Activated CD4-positive, alpha-beta T cell treated with anti-CD3 and anti-CD28 coated beads, Interleukin-2, amount 50 U/mL, for 24 hours (primary cell): ENCODE results near the gene TENT5C.
A peak's percentile ranks its signal among the peaks of the same experiment; 100 is the strongest.

ENCODE experiments used
- DNase-seq, 2 donors: peaks; one replicate each; pipeline ENCODE4 v3.0.0-alpha.2; 2020; ENCODE audit warnings: low read depth in 1 of 2, low spot score in 1 of 2

The TENT5C gene

DNA sequence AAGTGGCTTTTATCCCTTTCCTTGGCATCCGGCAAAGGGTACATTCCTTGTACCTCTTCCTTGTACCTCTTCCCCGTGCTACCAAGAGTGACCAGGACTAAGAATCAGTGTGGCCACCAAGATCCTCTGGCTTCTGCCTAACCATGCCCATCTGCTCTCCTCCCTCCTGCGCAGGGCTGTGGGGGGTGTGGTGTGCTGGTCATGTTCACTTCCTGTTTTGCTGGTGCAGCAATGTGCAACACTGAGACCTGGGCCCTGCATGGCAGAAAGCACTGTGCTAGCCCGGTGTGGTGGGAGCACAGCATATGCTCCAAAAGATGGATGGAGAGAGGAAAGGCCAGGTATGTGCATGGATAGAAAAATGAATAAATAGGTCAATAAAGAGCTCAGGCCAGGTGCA lies 33.3 kb upstream of the TENT5C start:
- DNase-seq: peak in 1 of 2 donors; percentile 8

DNA sequence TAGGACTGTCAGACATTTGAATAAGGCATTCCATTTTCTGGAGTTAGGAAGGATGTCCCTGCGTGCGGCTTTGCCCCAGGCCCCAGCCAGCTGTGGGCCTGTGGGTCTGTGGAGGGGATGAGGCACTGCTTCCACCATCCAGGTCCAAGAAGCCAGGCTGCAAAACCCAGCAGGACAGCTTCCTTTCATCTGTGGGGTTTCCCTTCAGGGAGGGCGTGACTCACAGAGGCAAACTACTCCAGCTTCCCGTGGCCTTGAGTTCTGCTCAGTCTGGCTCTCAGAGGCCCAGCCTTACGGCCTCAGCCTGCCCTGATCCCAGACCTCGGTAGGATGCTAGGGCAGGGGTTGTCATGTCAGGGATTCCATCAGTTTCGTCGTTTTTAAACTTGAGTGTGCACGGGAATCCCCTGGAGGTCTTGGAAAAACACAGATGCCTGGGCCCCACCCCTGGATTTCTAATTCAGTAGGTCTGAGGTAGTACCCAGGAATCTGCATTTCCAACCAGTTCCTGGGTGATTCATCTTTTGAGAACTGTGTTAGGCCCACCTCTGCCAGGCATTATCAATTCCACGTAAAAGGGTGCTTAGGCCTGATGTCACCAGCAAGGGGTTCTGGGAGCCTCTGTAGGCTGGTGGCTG lies 32.3 kb upstream of the TENT5C start:
- no peak for DNase-seq

DNA sequence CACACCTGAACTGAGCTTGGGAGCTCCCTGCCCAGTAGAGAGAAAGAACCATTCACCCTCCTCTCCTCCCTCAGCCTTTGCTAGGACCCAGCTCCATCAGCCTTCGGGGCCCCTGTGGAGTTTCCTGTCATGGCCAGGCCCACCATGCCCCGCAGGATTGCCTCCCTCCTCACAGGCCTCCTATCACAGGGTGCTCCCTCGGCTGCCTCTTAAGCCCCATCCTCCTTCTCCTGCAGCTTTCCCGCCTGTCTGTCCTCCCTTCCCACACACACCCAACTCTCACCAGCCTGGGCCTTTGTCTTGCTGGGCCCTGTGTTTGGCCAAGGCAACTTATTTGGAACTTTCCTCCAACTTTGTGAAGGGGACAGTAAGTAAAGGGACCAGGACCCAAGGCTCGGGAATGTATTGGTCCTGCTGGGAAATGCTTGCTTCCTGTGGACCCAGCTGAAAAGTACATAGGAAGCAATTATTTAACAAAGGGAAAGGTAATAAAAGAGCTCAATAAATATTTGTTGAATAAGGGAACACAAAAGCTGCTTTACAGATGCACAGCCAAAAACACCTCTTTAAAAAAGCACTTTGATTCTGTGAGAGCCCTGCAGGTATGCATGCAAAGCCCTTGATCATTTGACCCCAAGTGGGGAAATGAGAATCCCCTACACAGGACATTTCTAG lies 31.6 kb upstream of the TENT5C start:
- DNase-seq: no peak

DNA sequence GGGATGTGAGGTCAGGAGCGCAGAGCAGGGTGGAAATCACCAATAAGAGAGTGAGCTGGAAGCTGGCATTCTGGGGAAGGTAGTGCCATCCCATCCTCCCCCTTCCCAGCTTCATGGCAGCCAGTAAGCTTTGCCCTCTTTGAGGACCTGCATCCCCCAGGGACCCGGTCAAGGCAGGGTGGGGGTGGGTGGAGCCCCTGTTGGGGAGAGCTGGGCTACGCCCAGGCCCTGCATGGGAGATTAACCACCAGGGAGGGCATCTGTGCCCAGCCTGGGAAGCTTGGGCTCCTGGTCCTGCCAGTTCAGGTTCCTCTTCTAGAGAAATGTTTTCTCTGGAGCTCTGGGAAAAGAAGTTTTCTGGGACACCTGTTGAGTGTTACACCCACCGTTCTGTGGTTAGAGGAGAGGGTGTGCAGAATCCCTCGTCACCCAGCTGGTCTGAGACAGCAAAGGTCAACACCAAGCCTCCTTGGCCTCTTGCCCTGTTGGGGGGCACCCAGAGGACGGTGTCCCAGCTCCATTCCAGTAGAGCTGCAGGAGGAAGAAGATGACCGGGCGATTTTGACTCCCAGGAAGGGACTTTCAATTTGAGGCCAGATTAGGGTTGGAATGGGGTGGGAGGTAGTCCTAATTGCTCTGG lies 30.1 kb upstream of the TENT5C start:
- DNase-seq: no peak

DNA sequence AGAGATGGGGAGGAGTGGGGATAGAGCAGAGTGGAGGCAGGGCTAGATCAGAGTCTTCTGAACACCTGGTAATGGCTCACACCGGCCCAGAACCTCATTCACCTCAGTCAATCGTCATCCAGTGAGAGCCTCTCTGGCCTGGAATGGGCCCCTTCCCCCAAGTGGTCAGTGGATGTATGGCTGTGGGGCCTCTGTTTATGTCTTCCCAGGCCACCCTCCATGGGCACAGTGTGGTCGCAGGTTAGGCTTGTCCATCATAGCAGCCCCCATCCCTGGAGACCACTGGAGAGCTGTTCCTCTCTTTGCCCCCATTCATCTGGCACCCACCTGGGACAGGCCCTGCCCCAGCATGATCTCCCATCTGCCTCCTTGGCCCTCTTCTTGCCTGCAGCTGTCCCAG lies 29.6 kb upstream of the TENT5C start:
- DNase-seq: no peak

DNA sequence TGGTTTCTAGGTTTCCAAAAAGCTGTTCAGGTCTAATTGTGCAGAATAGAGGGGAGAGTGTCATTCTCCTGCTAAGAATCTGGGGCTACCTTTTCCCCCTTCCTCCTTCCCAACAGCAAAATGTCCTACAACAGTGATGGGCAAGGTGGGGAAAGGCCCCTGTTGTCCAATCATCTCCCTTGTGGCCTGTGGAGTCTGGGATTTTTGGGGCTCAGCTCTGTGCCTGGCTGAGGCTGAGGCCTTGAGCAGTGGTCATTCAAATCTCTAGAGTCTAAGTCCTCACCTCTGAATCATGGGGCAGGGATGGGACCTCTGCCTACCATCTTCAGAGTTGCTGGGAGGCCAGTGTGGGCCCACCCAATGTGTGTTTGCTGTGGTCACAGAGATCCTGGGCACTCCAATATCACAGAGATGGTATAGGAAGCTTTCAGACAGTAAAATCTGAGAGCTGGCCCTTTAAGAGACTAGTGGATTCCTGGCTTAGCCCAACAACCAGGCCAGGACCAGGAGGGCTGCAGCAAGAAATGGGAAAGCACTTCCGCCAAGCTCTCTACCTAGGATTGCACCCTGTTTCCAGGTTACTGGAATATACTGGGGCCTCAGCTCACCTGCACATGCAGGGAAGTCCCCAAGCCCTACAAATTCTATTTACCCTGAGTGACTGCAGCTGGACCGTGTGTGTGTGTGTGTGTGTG lies 28.5 kb upstream of the TENT5C start:
- no peak for DNase-seq

DNA sequence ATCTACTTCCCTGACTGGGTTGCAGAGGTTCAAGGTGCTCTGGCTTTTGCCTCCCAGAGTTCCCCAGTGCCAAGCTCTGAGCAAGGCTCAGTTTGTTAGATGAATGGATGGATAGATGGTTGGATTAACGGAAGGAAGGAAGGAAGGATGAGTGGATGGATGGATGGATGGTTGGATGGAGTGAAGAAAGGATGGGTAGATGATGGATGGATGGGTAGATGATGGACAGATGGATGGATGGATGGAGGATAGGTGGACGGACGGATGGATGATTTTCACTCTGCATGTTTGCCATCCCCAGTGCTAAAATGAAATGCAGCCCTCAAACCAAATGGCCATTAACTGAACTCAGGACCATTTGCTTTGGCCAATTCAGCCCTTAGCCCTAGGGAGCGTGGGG lies 27.4 kb upstream of the TENT5C start:
- no peak for DNase-seq

DNA sequence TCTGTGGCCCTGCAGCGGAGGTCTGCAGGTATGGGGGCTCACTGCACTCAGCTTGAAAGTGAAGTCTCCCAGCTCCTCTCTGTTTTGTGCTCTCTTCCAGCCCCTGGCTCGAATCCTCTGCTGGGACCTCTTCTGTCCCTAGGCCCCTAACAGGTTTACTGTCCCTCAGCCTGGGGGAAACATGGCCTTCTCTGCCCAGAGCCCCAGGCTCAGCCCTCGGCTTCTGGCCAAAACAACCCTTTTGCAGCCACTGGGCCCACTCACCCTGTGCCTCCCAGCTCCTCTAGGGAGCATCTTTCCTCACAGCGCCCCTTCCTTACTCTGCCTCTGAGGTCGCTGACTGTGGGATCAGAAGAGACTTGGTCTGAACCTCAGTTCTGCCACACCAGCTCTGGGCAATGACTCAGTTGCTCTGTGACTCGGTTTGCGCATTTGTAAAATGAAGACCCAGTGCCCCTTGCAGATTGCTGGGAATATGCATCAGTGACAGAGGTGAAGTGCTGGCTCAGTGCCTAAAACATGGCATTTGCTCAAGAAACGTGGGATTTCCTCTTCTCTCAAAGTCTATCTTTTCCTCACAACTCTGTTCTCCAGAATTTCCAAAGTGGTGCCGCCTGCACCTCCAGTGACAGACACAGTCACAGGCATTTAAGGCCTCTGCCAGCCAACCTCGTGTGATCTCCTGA lies 26.5 kb upstream of the TENT5C start:
- no peak for DNase-seq

DNA sequence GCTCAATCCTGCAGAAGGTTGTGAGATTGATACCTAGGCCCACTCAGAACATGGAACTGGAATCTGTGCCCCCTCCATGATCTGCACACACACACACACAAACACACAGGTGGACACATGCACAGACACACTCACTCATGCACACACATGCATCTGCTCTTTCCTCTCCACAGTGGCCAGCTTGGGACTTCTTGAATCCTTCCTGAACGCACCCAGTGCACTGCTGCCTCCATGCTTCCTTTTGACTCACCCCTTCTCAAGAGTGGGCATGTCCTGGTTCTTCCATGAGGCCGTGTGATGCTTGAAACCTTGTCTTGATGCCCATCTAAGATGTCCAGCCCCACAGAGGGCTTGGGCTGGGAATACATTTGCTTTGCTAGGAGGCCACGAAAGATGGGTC lies 25.4 kb upstream of the TENT5C start:
- DNase-seq: no peak

DNA sequence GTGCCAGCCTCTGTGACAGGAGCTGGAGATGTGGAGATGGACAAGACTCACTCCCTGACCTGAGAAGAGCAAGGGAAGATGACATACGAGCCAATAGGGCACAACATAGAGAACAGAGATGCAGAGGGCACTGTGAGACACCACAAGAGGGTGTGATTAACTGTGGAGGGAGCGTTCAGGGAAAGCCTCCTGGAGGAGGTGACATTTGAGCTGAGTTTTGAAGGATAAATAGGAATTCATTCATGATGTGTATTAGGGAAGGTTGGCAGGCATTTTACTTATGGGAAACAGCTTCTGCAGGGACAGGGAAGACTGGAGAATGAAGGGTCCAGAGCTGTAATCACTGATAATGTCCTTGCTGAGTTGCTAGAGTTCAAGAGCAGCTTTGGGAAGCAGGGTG lies 25.0 kb upstream of the TENT5C start:
- no peak for DNase-seq

DNA sequence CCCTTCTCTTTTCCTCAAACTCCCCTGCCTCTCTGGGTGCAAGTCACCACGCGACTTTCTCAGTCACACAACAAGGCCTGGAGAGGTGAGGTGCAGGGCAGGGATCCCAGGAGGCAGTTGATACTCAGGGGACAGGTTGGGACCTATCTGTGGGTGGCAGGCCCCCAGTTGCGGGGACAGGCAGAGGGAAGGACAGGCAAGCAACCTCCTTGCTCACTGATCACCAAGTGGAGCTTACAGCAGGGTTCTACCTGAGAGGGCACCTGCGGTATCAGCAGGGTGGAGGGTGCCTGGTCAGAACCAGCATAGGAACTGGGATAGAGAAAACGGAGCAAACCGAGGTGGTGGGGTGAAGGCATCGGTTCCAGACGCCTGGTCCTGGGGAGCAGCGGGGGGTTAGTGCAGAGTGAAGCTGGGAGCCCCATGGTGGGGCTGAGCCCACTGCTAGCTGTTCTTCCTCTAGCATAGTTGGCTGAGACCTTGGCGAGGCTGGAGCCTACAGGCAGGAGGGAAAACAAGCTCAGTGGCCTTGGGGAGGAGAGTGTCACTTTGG lies 24.4 kb upstream of the TENT5C start:
- no peak for DNase-seq

DNA sequence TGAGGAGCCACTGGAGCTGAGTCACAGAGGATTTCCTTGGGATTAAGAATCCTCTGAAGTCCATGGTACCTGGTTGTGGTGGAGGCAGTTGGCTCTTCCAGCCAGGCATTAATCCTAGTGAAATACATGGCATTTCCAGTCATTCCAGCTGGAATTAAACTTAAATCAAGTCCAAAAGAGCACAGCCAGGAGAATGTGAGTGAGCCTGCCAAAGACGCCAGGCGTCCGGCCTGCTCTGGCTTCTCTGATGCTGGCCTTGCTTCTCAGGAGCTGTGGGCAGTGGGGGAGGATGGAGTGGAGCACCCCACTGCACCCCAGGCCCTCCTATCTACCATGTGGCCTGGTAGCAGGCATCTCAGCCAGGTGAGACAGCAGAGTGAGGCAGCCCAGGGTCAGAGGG lies 23.4 kb upstream of the TENT5C start:
- DNase-seq: no peak

DNA sequence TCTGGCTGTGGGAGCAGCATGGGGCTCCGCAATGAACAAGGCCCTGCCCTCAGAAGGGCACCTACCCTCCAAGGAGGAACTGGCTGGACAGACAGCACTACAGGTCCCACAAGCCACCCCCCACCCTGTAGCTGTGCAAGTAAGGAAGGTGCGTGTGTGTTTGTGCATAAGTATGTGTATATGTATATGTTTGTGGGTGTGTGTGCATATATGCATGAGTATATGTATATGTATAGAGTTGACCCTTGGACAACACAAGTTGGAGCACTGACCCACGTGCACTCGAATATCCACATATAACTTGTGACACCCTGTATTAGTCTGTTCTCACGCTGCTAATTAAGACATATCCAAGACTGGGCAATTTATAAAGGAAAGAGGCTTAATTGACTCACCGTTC lies 22.6 kb upstream of the TENT5C start:
- DNase-seq: no peak

DNA sequence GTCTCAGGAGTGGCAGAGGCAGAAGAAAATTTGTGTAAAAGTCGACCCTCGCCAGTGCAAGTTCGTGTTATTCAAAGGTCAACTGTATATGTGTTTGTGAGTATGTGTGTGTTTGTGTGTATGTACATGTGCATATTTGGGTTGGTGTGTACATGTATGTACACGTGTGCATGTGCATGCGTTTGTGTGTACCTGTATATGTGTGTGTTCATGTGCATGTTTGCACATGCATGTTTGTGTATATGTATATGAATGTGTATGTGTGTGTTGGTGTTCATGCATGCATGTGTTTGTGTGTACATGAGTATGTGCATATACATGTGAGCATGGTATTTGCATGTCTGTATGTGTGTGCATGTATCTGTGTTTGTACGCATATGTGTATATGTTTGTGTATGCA lies 21.7 kb upstream of the TENT5C start:
- DNase-seq: no peak

DNA sequence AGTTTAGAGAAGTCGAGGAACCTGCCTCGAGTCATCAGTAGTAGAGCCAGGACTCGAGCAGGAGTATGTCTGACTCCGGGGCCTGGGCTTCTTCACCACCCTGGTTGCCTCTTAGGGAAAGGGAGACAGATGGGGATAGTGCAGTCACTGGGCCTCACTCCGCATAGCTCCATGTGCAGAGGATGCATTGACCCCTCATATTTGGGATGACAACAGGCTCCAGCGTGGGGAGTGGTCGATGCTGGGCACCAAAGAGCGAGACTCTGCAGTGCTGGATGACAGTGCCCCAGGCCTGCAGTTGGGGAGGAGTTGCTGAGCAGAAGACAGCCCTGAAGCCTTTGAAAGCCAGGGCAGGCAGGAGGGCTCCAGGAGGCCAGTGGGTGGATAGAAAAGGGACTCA lies 20.8 kb upstream of the TENT5C start:
- DNase-seq: no peak

DNA sequence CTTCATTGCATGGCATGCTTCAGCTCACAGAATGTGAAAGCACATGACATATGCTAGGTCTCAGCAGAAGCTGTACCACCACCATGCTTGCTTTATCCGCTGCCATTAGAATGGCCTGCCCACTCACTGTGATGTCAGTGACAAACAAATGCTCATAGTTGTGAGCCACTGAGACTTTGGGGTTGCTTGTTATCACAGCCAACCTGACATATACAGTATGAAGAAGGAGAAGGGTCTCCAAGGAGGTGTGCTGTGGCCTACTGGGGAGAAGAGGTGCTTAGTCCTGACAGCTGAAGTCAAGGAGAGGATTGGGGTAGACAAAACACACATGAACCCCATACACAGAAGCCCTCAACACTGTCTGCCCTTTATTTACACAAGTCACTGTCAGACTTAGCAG lies 19.5 kb upstream of the TENT5C start:
- no peak for DNase-seq

DNA sequence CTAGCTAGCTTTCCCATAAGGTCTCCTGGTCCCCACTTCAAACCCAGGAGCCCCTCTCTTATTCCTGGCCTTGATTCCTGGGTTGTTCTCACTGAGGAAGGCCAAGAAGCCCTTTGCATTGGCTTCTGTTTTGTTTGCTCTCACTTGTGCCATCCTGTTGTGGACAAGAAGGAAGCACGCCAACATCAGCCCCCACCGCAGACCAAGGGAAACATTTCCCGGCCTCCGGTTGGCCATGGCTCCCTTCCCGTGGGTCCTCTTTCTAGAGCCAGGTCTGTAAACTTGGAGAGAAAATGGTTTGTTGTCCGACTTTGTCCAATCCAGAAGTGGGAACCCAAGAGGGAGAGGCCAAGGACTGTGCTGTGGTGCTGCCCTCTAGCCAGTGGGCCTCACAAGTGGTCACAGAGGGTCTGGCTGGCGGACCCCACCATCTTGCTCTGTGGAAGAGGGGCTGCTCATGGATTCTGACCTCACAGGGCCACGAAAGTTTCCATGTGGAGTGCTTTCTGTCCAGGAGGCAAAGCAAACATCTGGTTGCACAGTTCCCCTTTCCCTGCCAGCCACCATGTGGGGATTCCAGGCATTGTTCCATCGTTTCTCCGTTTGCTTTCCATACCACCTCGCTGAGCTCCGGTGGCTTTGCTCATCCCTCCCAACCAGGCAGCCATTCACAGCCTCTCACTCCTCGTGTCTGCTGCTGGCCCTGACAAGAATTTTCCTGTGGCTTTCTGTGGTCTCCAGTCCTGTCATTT lies 18.9 kb upstream of the TENT5C start:
- no peak for DNase-seq

DNA sequence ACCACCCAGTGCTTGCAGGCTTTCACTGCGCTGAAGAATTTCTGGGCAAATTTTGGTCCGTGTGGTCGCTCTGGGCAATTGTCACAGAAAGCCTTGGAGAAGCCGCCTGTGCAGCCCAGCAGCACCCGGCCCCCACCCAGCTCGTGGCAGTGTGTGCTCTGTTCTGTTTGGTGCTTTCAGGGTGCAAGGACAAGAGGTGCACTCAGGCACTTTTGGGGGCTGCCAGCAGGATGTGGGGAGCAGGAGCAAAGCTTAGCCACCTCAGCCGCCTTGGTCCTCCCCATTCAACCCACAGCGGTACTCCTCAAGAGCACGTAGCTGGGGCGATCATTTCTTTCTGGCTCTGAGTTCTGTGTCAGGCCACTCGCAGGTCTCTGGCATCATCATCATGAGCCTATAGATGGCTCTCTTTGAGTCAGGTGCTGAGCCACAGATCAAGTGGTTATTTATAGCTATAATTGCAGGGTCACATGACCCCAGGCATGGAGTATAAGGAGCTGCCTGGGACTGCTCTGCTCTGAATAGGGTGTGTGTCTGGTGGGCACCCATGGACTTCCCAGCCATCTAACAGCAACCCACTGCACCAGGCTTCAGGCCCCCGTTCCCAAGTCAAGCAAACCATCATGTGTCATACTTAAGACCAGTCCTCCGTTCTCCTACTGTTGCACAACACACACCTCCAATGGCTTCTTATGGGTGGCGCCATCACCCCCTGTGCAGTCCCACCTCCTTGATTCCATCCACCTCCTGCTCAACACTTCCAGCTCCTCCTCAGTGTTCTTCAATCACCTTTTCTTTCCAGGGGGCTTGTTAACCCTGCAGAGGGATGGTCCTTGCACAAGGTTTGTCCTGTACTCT lies 18.1 kb upstream of the TENT5C start:
- DNase-seq: no peak

DNA sequence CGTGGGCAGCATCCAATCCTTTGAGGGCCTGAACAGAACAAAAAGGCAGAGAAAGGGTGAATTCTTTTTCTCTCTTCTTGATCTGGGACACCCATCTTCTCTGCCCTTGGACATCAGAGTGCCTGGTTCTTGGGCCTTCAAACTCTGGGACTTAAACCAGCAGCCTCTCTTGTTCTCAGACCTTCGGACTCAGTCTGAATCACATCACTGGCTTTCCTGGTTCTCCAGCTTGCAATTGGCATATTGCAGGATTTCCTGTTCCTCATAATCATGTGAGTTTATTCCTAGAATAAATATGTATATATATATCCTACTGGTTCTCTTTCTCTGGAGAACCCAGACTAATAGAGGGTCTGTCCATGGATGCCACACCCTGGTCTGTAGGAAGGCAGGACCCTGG lies 16.3 kb upstream of the TENT5C start:
- DNase-seq: no peak
